IMR-90 (cell line): Measurements from ENCODE around the gene DHDDS. TPM values are rescaled to one million over a fixed set of nuclear protein-coding genes. Genes with fewer than 3 reads are reported as not detected.

Experiments used
- ATAC-seq: fragments of 200-7000 bp; cut with Tn5 transposase; 2 replicates; pipeline ENCODE4 v1.9.1; 2020; ENCODE audit warnings: low read depth, mild to moderate bottlenecking, moderate library complexity
- BruUV-seq: library from RNA; stranded (reverse); fragments of 400-500 nt; replicated peaks from 2 replicates; lab custom pipeline; 2021; lab: Mats Ljungman, UMichigan
- CTCF ChIA-PET: fragments of 300-600 bp; formaldehyde crosslinking; extraction: SDS; loops from one replicate; lab custom pipeline; 2021; ENCODE audit warnings: antibody characterized with exemption; lab: Yijun Ruan, JAX
- POLR2A ChIA-PET: fragments of 300-600 bp; sonication (Branson Sonifier 250); formaldehyde crosslinking; loops from one replicate; lab custom pipeline; 2022; ENCODE audit warnings: antibody characterized with exemption; ENCODE audit not compliant: unreplicated experiment; lab: Charles Lee
- DNase-seq: peaks from one replicate; pipeline ENCODE4 v3.0.0; 2013
- H2AFZ ChIP-seq: replicated peaks from 2 replicates; pipeline ENCODE3; 2013; ENCODE audit warnings: low read length, mild to moderate bottlenecking; ENCODE audit not compliant: poor library complexity
- H2AK5ac ChIP-seq: 2 replicates; pipeline ENCODE4 v1.6.1; 2013; ENCODE audit warnings: low read depth, low read length, inconsistent platforms
- H2AK9ac ChIP-seq: replicated peaks from 2 replicates; pipeline ENCODE3; 2013; ENCODE audit warnings: mild to moderate bottlenecking, low read depth, low read length, moderate library complexity; ENCODE audit not compliant: poor library complexity
- H2BK120ac ChIP-seq: 2 replicates; pipeline ENCODE4 v1.6.1; 2013; ENCODE audit warnings: low read depth, low read length, inconsistent platforms
- H2BK15ac ChIP-seq: 3 replicates; pipeline ENCODE4 v1.6.1; 2013; ENCODE audit warnings: low read depth, low read length, inconsistent platforms
- H2BK20ac ChIP-seq: 2 replicates; pipeline ENCODE4 v1.6.1; 2013; ENCODE audit warnings: low read depth, mild to moderate bottlenecking, inconsistent platforms, low read length, moderate library complexity
- H2BK5ac ChIP-seq: 2 replicates; pipeline ENCODE4 v1.6.1; 2013; ENCODE audit warnings: mild to moderate bottlenecking, low read depth, low read length, inconsistent platforms; ENCODE audit not compliant: poor library complexity, severe bottlenecking
- H3K14ac ChIP-seq: replicated peaks from 2 replicates; pipeline ENCODE4 v1.6.1; 2013; ENCODE audit warnings: low read depth, low read length, inconsistent platforms
- H3K18ac ChIP-seq: 2 replicates; pipeline ENCODE4 v1.6.1; 2013; ENCODE audit warnings: low read depth, low read length, control low read depth
- H3K23ac ChIP-seq: 2 replicates; pipeline ENCODE4 v1.6.1; 2013; ENCODE audit warnings: low read depth, low read length, inconsistent platforms
- H3K27ac ChIP-seq: 2 replicates; pipeline ENCODE4 v1.5.1; 2013; ENCODE audit warnings: mild to moderate bottlenecking, control low read depth, low read length; ENCODE audit not compliant: insufficient read depth
- H3K27me3 ChIP-seq: 2 replicates; pipeline ENCODE4 v1.6.1; 2013; ENCODE audit warnings: low read length; ENCODE audit not compliant: control insufficient read depth, insufficient read depth
- H3K36me3 ChIP-seq: 2 replicates; pipeline ENCODE4 v1.6.1; 2013; ENCODE audit warnings: low read length, mixed read lengths; ENCODE audit not compliant: control insufficient read depth, insufficient read depth
- H3K4ac ChIP-seq: 2 replicates; pipeline ENCODE4 v1.6.1; 2013; ENCODE audit warnings: low read depth, low read length, inconsistent platforms
- H3K4me1 ChIP-seq: 2 replicates; pipeline ENCODE4 v1.6.1; 2013; ENCODE audit warnings: low read length, mixed read lengths; ENCODE audit not compliant: control insufficient read depth, insufficient read depth
- H3K4me2 ChIP-seq: 2 replicates; pipeline ENCODE4 v1.6.1; 2013; ENCODE audit warnings: low read depth, mild to moderate bottlenecking, control low read depth, low read length, moderate library complexity
- H3K4me3 ChIP-seq: 2 replicates; pipeline ENCODE4 v1.5.1; 2013; ENCODE audit warnings: low read depth, mild to moderate bottlenecking, control low read depth, low read length, moderate library complexity; ENCODE audit not compliant: insufficient read depth
- H3K56ac ChIP-seq: 2 replicates; pipeline ENCODE4 v1.6.1; 2013; ENCODE audit warnings: low read length, inconsistent platforms; ENCODE audit not compliant: insufficient read depth; ENCODE audit errors: extremely low read depth
- H3K79me1 ChIP-seq, 2 experiments: 2 replicates each; pipeline ENCODE4 v1.6.1; 2013; ENCODE audit warnings: low read length in 2 of 2, inconsistent platforms in 1 of 2, low read depth in 1 of 2
- H3K9ac ChIP-seq: 2 replicates; pipeline ENCODE4 v1.6.1; 2013; ENCODE audit warnings: low read depth, low read length, control low read depth
- H3K9me1 ChIP-seq: 2 replicates; pipeline ENCODE4 v1.6.1; 2013; ENCODE audit warnings: low read length, inconsistent platforms; ENCODE audit not compliant: insufficient read depth
- H3K9me3 ChIP-seq: 2 replicates; pipeline ENCODE4 v1.6.1; 2013; ENCODE audit warnings: low read length; ENCODE audit not compliant: control insufficient read depth, insufficient read depth
- H4K20me1 ChIP-seq: 2 replicates; pipeline ENCODE4 v1.6.1; 2013; ENCODE audit warnings: low read length, inconsistent platforms; ENCODE audit not compliant: insufficient read depth
- H4K5ac ChIP-seq: 2 replicates; pipeline ENCODE4 v1.6.1; 2013; ENCODE audit warnings: mild to moderate bottlenecking, low read depth, low read length, control low read depth
- H4K8ac ChIP-seq, 2 experiments: 2 replicates each; pipeline ENCODE4 v1.6.1; 2013; ENCODE audit warnings: low read depth in 2 of 2, low read length in 2 of 2, control low read depth in 1 of 2, inconsistent platforms in 1 of 2
- H4K91ac ChIP-seq: 2 replicates; pipeline ENCODE4 v1.6.1; 2013; ENCODE audit warnings: low read depth, low read length, inconsistent platforms; ENCODE audit not compliant: insufficient read depth
- CEBPB ChIP-seq: IDR thresholded peaks from 2 replicates; pipeline ENCODE4 v1.6.1; 2012; ENCODE audit warnings: low read depth, low read length, improper control_type of control experiment
- ELK1 ChIP-seq: fragments of 150-350 bp; IDR thresholded peaks from 2 replicates; pipeline ENCODE4 v1.6.1; 2016; ENCODE audit warnings: low read depth, mild to moderate bottlenecking, low read length, moderate library complexity, borderline replicate concordance
- MAFK ChIP-seq: IDR thresholded peaks from 2 replicates; pipeline ENCODE4 v1.6.1; 2012; ENCODE audit warnings: low read depth, low read length, improper control_type of control experiment
- MAZ ChIP-seq: IDR thresholded peaks from 2 replicates; pipeline ENCODE4 v1.6.1; 2012; ENCODE audit warnings: low read depth, mild to moderate bottlenecking, low read length, improper control_type of control experiment, moderate library complexity, borderline replicate concordance
- MXI1 ChIP-seq: IDR thresholded peaks from 2 replicates; pipeline ENCODE4 v1.6.1; 2012; ENCODE audit warnings: low read depth, mild to moderate bottlenecking, low read length, moderate library complexity, borderline replicate concordance
- NFE2L2 ChIP-seq: fragments of 150-350 bp; IDR thresholded peaks from 2 replicates; pipeline ENCODE4 v1.6.1; 2016; ENCODE audit warnings: low read depth, mild to moderate bottlenecking, low read length
- RCOR1 ChIP-seq: IDR thresholded peaks from 2 replicates; pipeline ENCODE4 v1.6.1; 2012; ENCODE audit warnings: mild to moderate bottlenecking, low read length, improper control_type of control experiment; ENCODE audit not compliant: insufficient replicate concordance
- RFX5 ChIP-seq: IDR thresholded peaks from 2 replicates; pipeline ENCODE4 v1.8.0; 2012; ENCODE audit warnings: low read depth, mild to moderate bottlenecking, low read length, moderate library complexity
- SMC3 ChIP-seq: fragments of 150-350 bp; IDR thresholded peaks from 2 replicates; pipeline ENCODE4 v1.6.1; 2016; ENCODE audit warnings: low read depth, mild to moderate bottlenecking, antibody characterized with exemption, low read length, moderate library complexity
- WGBS, 2 experiments: methylation state at CpG; one replicate each; pipeline versions ENCODE4 v1.1.5 to v1.1.7; 2013; ENCODE audit warnings: missing lambda C conversion rate in 2 of 2; ENCODE audit not compliant: insufficient read length in 1 of 2; ENCODE audit errors: extremely low coverage in 2 of 2; 5-methylcytosine and 5-hydroxymethylcytosine counted together
- dilution Hi-C: fragments of 300-500 bp; cut with HindIII; formaldehyde crosslinking; loops from one replicate; pipeline ENCODE4 v1.14.3; 2018; ENCODE audit warnings: low sequenced_read_pairs; ENCODE audit not compliant: unreplicated experiment
- in situ Hi-C: fragments of 300-500 bp; cut with MboI; formaldehyde crosslinking; loops from 3 replicates; pipeline ENCODE4 v1.14.3; 2019; ENCODE audit warnings: low sequenced_read_pairs, inconsistent platforms, mixed read lengths
- intact Hi-C: fragments of 100-400 bp; cut with micrococcal nuclease; formaldehyde crosslinking; loops from 2 replicates; pipeline ENCODE4 v1.10.0; 2022
- polyA plus RNA-seq, 3 experiments: library from polyadenylated mRNA; depleted of rRNA; stranded (reverse); fragments of >200 nt; gene quantifications; 2 replicates each; pipeline ENCODE4 v1.2.3, GENCODE V29; 2012; ENCODE audit warnings: low replicate concordance in 1 of 3
- total RNA-seq: library from RNA; depleted of rRNA; stranded (reverse); fragments of >200 nt; gene quantifications from 2 replicates; pipeline ENCODE4 v1.2.3, GENCODE V29; 2012
- TF ChIP-seq, protein P1 (sequence below): fragments of 150-350 bp; IDR thresholded peaks from 2 replicates; pipeline ENCODE4 v1.6.1; 2017; ENCODE audit warnings: mild to moderate bottlenecking, antibody characterized with exemption, low read length, low read depth
- TF ChIP-seq, protein P2 (sequence below): conservative IDR thresholded peaks from 2 replicates; pipeline ENCODE4 v1.5.1; 2012; ENCODE audit warnings: mild to moderate bottlenecking, low read depth, low read length, improper control_type of control experiment

Gene DHDDS
- total and polyA plus RNA-seq, 2 of the 4 experiments (the other 2 are of a cell fraction), result 49.3 to 67.7 TPM

- Histone ChIP-seq H2BK5ac (no peak overlapping the region), H3K9ac (no peak overlapping the region), H3K4ac (no peak overlapping the region), H4K20me1 (no peaks in the 10 kb centered on the region), H2BK120ac (no peak overlapping the region), H2AK5ac (no peak overlapping the region), H4K91ac (no peak overlapping the region), H4K5ac (no peak overlapping the region), H3K14ac (no peak overlapping the region), H2AK9ac (no peak overlapping the region), H4K8ac (no peak overlapping the region), H3K23ac (no peak overlapping the region), H2AFZ (peak overlapping the region; percentile 21), H3K18ac (no peak overlapping the region), H2BK20ac (no peak overlapping the region), H3K27me3 (peaks cover 2% of the 10 kb centered on the region; the same call in 1 of the 2 replicates), H3K4me2 (no peak overlapping the region), H3K79me1 (no peaks in the 10 kb centered on the region), H3K36me3 (no peaks in the 10 kb centered on the region), H3K56ac (no peak overlapping the region), H3K9me1 (no peaks in the 10 kb centered on the region), H3K4me3 (no peak overlapping the region), H2BK15ac (no peak overlapping the region), H3K4me1 (no peaks in the 10 kb centered on the region), H3K27ac (no peak overlapping the region), H3K9me3 (no peaks in the 10 kb centered on the region)
- in situ Hi-C loops, result no loop called here
- ChIA-PET CTCF (no interaction called here), POLR2A (interaction anchor here (0.6 kb wide), 1 partner anchor 212 kb away, joined by 6 read pairs; no protein-coding TSS in a partner anchor)
- WGBS, 2 experiments, result no CpG with 5 or more reads among the region's 8 CpGs
- dilution Hi-C loops, result no loop called here
- intact Hi-C loops, result no loop called here
- BruUV-seq, result no TSS peak
- TF ChIP-seq, protein P1, sequence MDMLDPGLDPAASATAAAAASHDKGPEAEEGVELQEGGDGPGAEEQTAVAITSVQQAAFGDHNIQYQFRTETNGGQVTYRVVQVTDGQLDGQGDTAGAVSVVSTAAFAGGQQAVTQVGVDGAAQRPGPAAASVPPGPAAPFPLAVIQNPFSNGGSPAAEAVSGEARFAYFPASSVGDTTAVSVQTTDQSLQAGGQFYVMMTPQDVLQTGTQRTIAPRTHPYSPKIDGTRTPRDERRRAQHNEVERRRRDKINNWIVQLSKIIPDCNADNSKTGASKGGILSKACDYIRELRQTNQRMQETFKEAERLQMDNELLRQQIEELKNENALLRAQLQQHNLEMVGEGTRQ, result no peak
- TF ChIP-seq, protein P2, sequence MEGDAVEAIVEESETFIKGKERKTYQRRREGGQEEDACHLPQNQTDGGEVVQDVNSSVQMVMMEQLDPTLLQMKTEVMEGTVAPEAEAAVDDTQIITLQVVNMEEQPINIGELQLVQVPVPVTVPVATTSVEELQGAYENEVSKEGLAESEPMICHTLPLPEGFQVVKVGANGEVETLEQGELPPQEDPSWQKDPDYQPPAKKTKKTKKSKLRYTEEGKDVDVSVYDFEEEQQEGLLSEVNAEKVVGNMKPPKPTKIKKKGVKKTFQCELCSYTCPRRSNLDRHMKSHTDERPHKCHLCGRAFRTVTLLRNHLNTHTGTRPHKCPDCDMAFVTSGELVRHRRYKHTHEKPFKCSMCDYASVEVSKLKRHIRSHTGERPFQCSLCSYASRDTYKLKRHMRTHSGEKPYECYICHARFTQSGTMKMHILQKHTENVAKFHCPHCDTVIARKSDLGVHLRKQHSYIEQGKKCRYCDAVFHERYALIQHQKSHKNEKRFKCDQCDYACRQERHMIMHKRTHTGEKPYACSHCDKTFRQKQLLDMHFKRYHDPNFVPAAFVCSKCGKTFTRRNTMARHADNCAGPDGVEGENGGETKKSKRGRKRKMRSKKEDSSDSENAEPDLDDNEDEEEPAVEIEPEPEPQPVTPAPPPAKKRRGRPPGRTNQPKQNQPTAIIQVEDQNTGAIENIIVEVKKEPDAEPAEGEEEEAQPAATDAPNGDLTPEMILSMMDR, result no peak
- TF ChIP-seq CEBPB, result no peak
- no peak for TF ChIP-seq MAZ
- TF ChIP-seq MAFK, result no peak
- TF ChIP-seq ELK1, result no peak
- no peak for TF ChIP-seq MXI1
- TF ChIP-seq RFX5, result no peak
- TF ChIP-seq SMC3, result no peak
- no peak for TF ChIP-seq NFE2L2
- no peak for TF ChIP-seq RCOR1
- no peak for DNase-seq
- ATAC-seq, result no peak
Observed at GRCh38 chr1:26395754-26396153, 36.4 kb upstream of the DHDDS start.
